GM11168 (cell line): ENCODE measurements around the gene FBXO21.

Experiments used
- in situ Hi-C: fragments of 300-500 bp; cut with MboI; formaldehyde crosslinking; loops from one replicate; pipeline ENCODE4 v1.12.0; 2022; ENCODE audit warnings: low sequenced_read_pairs; ENCODE audit not compliant: unreplicated experiment

The FBXO21 gene

DNA sequence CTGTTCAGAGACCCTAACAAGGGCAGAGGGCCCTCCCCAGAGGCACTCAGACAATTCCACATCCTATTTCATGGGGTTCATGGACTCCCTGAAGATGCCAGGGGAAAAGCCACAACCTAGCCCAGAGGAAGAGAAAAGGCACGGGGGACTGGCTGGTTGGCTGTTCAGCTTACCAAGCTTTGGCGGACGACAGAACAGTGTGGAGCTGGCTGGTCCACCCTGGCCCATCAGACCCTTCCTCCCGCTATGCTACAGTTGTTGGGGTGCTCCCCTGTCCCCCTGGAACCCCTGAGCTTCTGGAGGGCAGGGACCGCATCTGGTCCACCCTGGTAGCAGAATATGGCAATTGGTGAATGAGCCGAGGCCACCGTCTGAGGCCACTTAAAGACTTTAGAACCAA lies 97.4 kb downstream of the FBXO21 start:
- in situ Hi-C loops, result no loop called here

GRCh38 chr12:117092511-117092780 lies 97.8 kb downstream of the FBXO21 start:
- in situ Hi-C loops, result no loop called here
